Lung (tissue), 12 donors: ENCODE measurements around the gene FNBP1L. TPM values are rescaled to one million over a fixed set of nuclear protein-coding genes. Genes with fewer than 3 reads are reported as not detected.

Source experiments
- ATAC-seq: fragments of 200-7000 bp; cut with Tn5 transposase; one replicate; pipeline ENCODE4 v1.9.1; 2020; ENCODE audit warnings: moderate number of reproducible peaks; ENCODE audit not compliant: insufficient read depth, low FRiP score
- DNase-seq, 3 donors: peaks; one replicate each; pipeline ENCODE4 v3.0.0-alpha.2; 2013 to 2017
- H3K27ac ChIP-seq, 2 donors: one replicate each; pipeline ENCODE4 v1.5.1; 2013; ENCODE audit warnings: mild to moderate bottlenecking in 2 of 2, moderate library complexity in 2 of 2, control low read depth in 1 of 2, inconsistent platforms in 1 of 2, low read depth in 1 of 2, low read length in 1 of 2
- H3K27me3 ChIP-seq, 3 donors: one replicate each; pipeline ENCODE4 v1.5.1; 2013; ENCODE audit warnings: low read length in 2 of 3; ENCODE audit not compliant: control insufficient read depth in 3 of 3, insufficient read depth in 3 of 3
- H3K36me3 ChIP-seq, 4 donors: one replicate each; pipeline ENCODE4 v1.5.1; 2013; ENCODE audit warnings: low read length in 4 of 4, mild to moderate bottlenecking in 1 of 4, moderate library complexity in 1 of 4; ENCODE audit not compliant: control insufficient read depth in 4 of 4, insufficient read depth in 4 of 4
- H3K4me1 ChIP-seq, 5 donors: one replicate each; pipeline ENCODE4 v1.5.1; 2013; ENCODE audit warnings: low read length in 5 of 5, mild to moderate bottlenecking in 2 of 5, moderate library complexity in 1 of 5; ENCODE audit not compliant: control insufficient read depth in 5 of 5, insufficient read depth in 5 of 5
- H3K4me3 ChIP-seq: one replicate; pipeline ENCODE4 v1.5.1; 2013; ENCODE audit warnings: mild to moderate bottlenecking, control low read depth, moderate library complexity
- H3K9ac ChIP-seq, 2 donors: one replicate each; pipeline ENCODE4 v1.5.1; 2013; ENCODE audit warnings: low read length in 2 of 2, control low read depth in 1 of 2; ENCODE audit not compliant: insufficient read depth in 1 of 2
- H3K9me3 ChIP-seq, 4 donors: one replicate each; pipeline ENCODE4 v1.5.1; 2013; ENCODE audit warnings: low read length in 3 of 4, mild to moderate bottlenecking in 1 of 4, moderate library complexity in 1 of 4; ENCODE audit not compliant: control insufficient read depth in 4 of 4, insufficient read depth in 3 of 4
- WGBS, 2 donors: extraction: QIAGEN DNeasy Blood & Tissue Kit; methylation state at CpG; one replicate each; pipeline ENCODE4 v1.1.7; 2013; 5-methylcytosine and 5-hydroxymethylcytosine counted together
- polyA plus RNA-seq, 2 donors: library from polyadenylated mRNA; stranded (reverse); fragments of 200-250 nt; gene quantifications; one replicate each; pipeline ENCODE4 v1.2.1, GENCODE V29; 2013
- total RNA-seq, 2 donors: library from RNA; depleted of rRNA in 1 of 2; stranded (reverse); fragments of >200 nt in 1 of 2; gene quantifications; one replicate each; pipeline ENCODE4 v1.2.1, GENCODE V29; 2014 to 2021
- TF ChIP-seq, protein P1 (sequence below): IDR thresholded peaks from 2 replicates; pipeline ENCODE4 v1.5.1; 2012; ENCODE audit warnings: mild to moderate bottlenecking; ENCODE audit errors: control extremely low read depth, extremely low read depth
- donor health status: control.
- donor health status: control.
- donor health status: Bipolar disorder and iron deficiency.
- donor health status: healthy.
- donor health status: DM: yes; HTN: yes; CAD: no.

FNBP1L gene
- total and polyA plus RNA-seq, 4 donors, result 15.1 to 119 (median 26.3) TPM

DNA sequence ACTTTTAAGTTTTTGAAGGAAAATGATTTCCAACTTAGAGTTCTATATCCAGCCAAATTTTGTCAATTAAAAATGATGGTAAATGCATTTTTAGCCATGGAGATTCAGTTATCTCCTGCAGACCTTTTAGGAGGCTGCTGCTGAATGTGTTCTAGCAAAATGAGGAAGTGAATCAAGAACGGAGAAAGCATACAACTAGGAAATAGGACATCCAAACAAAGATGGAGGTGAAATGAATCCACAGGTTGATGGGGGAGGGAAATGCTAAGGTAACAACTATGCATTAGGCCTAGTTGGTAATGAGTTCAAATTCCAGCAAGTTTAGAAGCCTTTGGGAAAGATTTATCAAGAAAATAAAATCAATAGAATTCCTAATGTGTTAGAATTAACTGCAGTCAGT, 80.5 kb downstream of the FNBP1L start:
- Histone ChIP-seq H3K9me3 (no peaks in the 10 kb centered on the region), H3K27ac (no peak overlapping the region), H3K4me1 (no peaks in the 10 kb centered on the region), H3K9ac (no peak overlapping the region), H3K4me3 (no peak overlapping the region), H3K27me3 (no peaks in the 10 kb centered on the region), H3K36me3 (peaks cover 0 to 16% (median 3%) of the 10 kb centered on the region in 4 donors)
- ATAC-seq (no peak), DNase-seq (no peak)
- 37 to 56% methylated on average over 1 of the region's 1 CpG for WGBS, 2 donors
- TF ChIP-seq, protein P1, sequence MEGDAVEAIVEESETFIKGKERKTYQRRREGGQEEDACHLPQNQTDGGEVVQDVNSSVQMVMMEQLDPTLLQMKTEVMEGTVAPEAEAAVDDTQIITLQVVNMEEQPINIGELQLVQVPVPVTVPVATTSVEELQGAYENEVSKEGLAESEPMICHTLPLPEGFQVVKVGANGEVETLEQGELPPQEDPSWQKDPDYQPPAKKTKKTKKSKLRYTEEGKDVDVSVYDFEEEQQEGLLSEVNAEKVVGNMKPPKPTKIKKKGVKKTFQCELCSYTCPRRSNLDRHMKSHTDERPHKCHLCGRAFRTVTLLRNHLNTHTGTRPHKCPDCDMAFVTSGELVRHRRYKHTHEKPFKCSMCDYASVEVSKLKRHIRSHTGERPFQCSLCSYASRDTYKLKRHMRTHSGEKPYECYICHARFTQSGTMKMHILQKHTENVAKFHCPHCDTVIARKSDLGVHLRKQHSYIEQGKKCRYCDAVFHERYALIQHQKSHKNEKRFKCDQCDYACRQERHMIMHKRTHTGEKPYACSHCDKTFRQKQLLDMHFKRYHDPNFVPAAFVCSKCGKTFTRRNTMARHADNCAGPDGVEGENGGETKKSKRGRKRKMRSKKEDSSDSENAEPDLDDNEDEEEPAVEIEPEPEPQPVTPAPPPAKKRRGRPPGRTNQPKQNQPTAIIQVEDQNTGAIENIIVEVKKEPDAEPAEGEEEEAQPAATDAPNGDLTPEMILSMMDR, result no peak

DNA sequence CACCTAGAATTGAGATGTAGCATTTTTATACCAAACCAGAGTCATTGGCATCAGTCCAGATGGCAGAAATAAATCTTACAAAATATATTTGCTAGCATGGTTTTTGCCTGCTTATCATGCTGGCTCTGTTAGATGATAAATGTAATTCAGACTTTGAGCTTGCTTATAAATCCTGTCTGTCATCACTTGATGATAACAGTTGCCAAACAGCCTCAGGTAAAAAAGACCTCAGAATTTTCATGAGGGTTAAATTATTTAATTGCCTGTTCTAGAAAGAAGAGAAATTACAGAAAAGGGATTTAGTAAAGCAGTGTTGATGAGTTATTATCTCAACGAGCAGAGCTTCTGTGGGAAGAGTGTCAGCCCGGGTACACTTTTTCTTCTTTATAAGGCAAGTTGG, 83.3 kb downstream of the FNBP1L start:
- no peaks in the 10 kb centered on the region for H3K4me1 ChIP-seq
- H3K27me3 ChIP-seq, result no peaks in the 10 kb centered on the region
- TF ChIP-seq, protein P1, result no peak
- H3K36me3 ChIP-seq, result peaks cover 0 to 17% (median 4%) of the 10 kb centered on the region in 4 donors
- H3K27ac ChIP-seq, result no peak overlapping the region
- WGBS, 2 donors, result 62 to 79% methylated on average over 2 of the region's 2 CpGs
- H3K9ac ChIP-seq, result no peak overlapping the region
- no peak overlapping the region for H3K4me3 ChIP-seq
- ATAC-seq (no peak), DNase-seq (no peak)
- H3K9me3 ChIP-seq, result no peaks in the 10 kb centered on the region

DNA sequence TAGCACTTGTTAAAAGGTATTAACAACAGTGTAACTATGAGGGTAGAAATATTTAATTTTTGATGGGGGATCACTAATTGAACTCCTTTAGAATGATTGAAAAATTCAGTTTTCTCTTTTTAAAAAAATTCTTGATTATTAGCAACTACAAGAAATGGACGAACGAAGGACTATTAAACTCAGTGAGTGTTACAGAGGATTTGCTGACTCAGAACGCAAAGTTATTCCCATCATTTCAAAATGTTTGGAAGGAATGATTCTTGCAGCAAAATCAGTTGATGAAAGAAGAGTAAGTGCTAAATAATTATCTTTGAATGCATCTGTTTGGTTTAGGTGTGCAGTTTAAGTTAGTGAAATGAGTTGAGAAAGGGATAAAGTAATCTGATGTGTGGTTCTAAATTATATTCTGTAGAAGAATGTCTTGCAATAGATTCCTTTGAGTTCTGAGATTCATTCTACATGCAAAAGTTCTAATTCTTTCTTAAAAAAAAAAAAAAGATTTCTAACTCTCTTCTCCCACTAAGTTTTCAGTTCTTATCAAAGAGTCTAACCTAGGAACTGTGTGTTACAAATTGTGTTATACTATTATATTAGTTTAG, 85.0 kb downstream of the FNBP1L start:
- TF ChIP-seq, protein P1, result no peak
- ATAC-seq, result no peak
- DNase-seq, result no peak
- no peaks in the 10 kb centered on the region for H3K9me3 ChIP-seq
- H3K4me3 ChIP-seq, result no peak overlapping the region
- WGBS, 2 donors, result 96 to 100% methylated on average over 3 of the region's 3 CpGs
- H3K36me3 ChIP-seq, result peaks cover 0 to 22% (median 3%) of the 10 kb centered on the region in 4 donors
- no peaks in the 10 kb centered on the region for H3K4me1 ChIP-seq
- no peak overlapping the region for H3K9ac ChIP-seq
- no peak overlapping the region for H3K27ac ChIP-seq
- no peaks in the 10 kb centered on the region for H3K27me3 ChIP-seq

DNA sequence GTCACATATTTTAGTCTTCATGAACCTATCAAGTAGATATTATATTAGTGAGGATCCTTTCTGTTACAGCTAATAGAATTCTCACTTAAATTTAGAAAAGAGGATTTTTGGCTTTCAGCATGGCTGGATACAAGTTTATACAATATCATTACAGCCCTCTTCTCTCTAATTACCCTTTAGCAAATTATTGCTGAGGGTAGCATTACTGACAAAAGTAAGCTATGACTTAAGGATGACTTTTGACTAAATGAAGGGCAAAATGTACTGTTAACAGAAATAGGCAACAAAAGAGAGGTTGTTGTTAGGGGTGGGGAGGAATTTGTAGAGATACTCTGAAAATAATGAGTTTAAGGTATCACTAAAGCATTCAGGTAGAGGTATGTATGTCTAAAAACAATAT, 85.8 kb downstream of the FNBP1L start:
- Histone ChIP-seq H3K4me1 (no peaks in the 10 kb centered on the region), H3K9ac (no peak overlapping the region), H3K4me3 (no peak overlapping the region), H3K9me3 (no peaks in the 10 kb centered on the region), H3K27ac (no peak overlapping the region), H3K27me3 (no peaks in the 10 kb centered on the region), H3K36me3 (peaks cover 0 to 22% (median 3%) of the 10 kb centered on the region in 4 donors)
- ATAC-seq (no peak), DNase-seq (no peak)
- TF ChIP-seq, protein P1, result no peak
